PC-9 (cell line): ENCODE data around the gene BRPF1.

Experiments
- EZH2 ChIP-seq: fragments of 200-600 bp; sonication (generic); IDR thresholded peaks from 2 replicates; pipeline ENCODE4 v1.8.0; 2017; ENCODE audit warnings: antibody characterized with exemption, low read depth
- TF ChIP-seq, protein P1 (sequence below): fragments of 200-600 bp; sonication (generic); conservative IDR thresholded peaks from 2 replicates; pipeline ENCODE4 v1.6.1; 2017; ENCODE audit warnings: mixed run types, antibody characterized with exemption, mild to moderate bottlenecking, moderate library complexity

DNA sequence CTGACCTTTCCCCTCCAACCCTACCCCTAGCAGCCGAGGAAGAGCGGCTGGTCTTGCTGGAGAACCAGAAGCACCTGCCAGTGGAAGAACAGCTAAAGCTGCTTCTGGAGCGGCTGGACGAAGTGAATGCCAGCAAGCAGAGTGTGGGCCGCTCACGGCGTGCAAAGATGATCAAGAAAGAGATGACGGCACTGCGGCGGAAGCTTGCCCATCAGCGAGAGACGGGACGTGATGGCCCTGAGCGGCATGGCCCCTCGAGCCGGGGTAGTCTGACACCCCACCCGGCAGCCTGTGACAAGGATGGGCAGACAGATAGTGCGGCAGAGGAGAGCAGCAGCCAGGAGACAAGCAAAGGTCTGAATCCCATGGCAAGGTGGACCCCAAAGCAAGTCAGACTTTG lies 12.0 kb downstream of the BRPF1 start:
- TF ChIP-seq, protein P1, sequence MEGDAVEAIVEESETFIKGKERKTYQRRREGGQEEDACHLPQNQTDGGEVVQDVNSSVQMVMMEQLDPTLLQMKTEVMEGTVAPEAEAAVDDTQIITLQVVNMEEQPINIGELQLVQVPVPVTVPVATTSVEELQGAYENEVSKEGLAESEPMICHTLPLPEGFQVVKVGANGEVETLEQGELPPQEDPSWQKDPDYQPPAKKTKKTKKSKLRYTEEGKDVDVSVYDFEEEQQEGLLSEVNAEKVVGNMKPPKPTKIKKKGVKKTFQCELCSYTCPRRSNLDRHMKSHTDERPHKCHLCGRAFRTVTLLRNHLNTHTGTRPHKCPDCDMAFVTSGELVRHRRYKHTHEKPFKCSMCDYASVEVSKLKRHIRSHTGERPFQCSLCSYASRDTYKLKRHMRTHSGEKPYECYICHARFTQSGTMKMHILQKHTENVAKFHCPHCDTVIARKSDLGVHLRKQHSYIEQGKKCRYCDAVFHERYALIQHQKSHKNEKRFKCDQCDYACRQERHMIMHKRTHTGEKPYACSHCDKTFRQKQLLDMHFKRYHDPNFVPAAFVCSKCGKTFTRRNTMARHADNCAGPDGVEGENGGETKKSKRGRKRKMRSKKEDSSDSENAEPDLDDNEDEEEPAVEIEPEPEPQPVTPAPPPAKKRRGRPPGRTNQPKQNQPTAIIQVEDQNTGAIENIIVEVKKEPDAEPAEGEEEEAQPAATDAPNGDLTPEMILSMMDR: no peak
- no peak for TF ChIP-seq EZH2
